ENCODE data around the gene SS18.

DNA sequence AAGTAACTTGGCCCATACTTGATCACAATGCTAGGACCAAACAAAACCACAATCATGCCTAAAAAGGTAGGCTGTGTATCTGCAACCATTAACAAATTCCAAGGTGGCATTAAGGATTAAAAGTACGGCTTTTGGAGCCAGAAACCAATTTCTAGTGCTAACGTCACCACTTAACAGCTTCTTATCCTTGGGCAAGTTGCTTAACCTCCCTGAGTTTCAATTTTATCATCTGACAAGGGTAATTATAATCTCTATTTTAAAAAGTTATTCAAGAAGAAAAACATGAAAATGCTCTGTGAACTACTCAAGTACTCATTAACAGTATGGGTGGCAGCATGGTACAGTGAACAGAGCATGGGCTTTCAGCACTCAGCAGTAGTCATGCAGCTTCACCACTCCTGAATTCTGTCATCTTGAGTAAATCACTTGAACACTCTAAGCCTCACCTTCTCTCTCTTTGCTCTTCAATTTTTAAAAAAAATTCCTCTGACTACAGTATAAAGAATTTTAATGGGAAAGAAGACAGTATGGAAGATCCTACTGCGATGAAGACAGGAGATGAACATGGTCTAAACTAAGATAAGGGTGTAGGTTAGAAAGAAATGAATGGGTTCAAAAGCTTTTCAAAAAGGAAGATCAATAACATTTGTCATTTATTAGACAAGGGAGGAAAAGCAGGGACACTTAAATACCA is 69.2 kb downstream of the SS18 start:
- TF ChIP-seq, protein P1, sequence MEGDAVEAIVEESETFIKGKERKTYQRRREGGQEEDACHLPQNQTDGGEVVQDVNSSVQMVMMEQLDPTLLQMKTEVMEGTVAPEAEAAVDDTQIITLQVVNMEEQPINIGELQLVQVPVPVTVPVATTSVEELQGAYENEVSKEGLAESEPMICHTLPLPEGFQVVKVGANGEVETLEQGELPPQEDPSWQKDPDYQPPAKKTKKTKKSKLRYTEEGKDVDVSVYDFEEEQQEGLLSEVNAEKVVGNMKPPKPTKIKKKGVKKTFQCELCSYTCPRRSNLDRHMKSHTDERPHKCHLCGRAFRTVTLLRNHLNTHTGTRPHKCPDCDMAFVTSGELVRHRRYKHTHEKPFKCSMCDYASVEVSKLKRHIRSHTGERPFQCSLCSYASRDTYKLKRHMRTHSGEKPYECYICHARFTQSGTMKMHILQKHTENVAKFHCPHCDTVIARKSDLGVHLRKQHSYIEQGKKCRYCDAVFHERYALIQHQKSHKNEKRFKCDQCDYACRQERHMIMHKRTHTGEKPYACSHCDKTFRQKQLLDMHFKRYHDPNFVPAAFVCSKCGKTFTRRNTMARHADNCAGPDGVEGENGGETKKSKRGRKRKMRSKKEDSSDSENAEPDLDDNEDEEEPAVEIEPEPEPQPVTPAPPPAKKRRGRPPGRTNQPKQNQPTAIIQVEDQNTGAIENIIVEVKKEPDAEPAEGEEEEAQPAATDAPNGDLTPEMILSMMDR (IDR thresholded peaks at IDR 0.05), result no peak
- TF ChIP-seq POLR2A (IDR thresholded peaks at IDR 0.05), result no peak
